ENCODE results near the gene MAPK12. TPM values are rescaled to one million over a fixed set of nuclear protein-coding genes. Genes with fewer than 3 reads are reported as not detected.
A peak's percentile ranks its signal among the peaks of the same experiment; 100 is the strongest.

Gene MAPK12
- total and polyA plus RNA-seq, 2 of the 8 experiments (the other 6 are each of a cell fraction or from before 2014, with no cell fraction given) = 17.3 to 20.3 TPM

DNA sequence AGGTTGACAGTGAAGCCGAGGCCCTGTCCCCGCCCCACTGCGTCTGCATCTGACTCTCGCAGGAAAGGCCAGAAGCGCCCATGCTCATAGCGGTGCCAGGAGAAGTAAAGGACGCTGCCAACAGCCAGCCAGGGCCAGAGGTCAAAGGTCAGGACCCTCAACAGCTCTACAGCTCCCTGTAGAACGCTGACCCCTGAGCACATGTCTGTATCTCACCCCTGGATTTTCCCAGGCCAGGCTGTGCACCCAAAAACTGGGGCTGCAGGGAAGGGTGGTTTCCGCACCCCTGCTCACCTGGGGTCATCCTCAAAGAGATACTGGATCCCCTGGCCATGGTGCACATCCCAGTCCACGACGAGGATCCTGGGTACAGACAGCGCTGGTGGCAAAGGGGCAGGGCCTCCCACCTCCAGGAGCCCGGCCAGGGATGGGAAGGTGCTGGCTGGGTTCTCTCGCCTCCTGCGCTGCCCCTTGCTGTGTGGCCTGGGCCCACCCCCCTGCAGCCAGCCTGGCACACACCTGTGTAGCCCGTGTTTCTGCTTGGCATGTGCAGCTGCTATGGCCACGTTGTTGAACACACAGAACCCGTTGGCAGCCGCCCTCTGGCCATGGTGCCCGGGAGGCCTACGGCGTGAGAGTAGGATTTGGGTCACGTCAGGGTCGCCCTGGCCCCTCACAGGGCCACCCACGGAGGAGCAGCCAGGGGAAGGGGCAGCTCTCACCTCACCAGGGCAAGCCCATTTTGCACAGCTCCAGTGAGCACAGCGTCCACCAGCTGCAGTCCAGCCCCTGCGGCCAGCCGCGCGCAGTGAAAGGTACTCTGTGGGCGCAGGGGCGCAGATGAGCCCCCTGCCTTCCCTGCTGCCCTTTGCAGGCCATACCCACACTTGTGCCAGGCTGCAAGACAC is 11.9 kb downstream of the MAPK12 start:
- POLR2A ChIA-PET (ENCODE audit: partially characterized antibody) = interaction anchor here (1.0 to 2.6 kb wide), 2 partner anchors 7 to 23 kb away, joined by 4 to 6 read pairs; no protein-coding TSS in a partner anchor
- peak overlapping the region; percentile 68 to 99 for H3K4me2 ChIP-seq (ENCODE audit: insufficient read depth in 1 of 2, low read depth in 2 of 2, low read length in 2 of 2)
- TF ChIP-seq E2F6 (IDR thresholded peaks at IDR 0.05) = no peak
- no peak for TF ChIP-seq NRF1 (IDR thresholded peaks at IDR 0.05; ENCODE audit: low read depth, low read length)
- TF ChIP-seq GABPA (IDR thresholded peaks at IDR 0.05; ENCODE audit: borderline replicate concordance, insufficient read depth, low read length) = no peak
- TF ChIP-seq PHF8 (conservative IDR thresholded peaks at IDR 0.05; ENCODE audit: low read depth, low read length) = no peak
- no peak for TF ChIP-seq TBP (IDR thresholded peaks at IDR 0.05; ENCODE audit: low read depth, low read length)
- TF ChIP-seq, protein P1, sequence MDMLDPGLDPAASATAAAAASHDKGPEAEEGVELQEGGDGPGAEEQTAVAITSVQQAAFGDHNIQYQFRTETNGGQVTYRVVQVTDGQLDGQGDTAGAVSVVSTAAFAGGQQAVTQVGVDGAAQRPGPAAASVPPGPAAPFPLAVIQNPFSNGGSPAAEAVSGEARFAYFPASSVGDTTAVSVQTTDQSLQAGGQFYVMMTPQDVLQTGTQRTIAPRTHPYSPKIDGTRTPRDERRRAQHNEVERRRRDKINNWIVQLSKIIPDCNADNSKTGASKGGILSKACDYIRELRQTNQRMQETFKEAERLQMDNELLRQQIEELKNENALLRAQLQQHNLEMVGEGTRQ (IDR thresholded peaks at IDR 0.05; ENCODE audit: low read length) = no peak
- no peak for TF ChIP-seq SIX5 (IDR thresholded peaks at IDR 0.05; ENCODE audit: low read depth, low read length)
- no peak for TF ChIP-seq RAD21 (IDR thresholded peaks at IDR 0.05 in 1 of 2, conservative IDR thresholded peaks at IDR 0.05 in 1 of 2; ENCODE audit: low read depth in 2 of 2, low read length in 2 of 2)

More for the DNA sequence above, 11.9 kb downstream of the MAPK12 start:
- Histone ChIP-seq H3K14ac (ENCODE audit: insufficient read length) (no peak overlapping the region), H3K23me2 (ENCODE audit: low read depth, low read length) (peaks cover 18% of the 10 kb centered on the region), H2BK5ac (ENCODE audit: low read depth, low read length) (no peak overlapping the region), H3K56ac (replicated peaks; ENCODE audit: insufficient read length, low read depth, low read length) (no peak overlapping the region), H3K79me2 (ENCODE audit: control insufficient read depth in 1 of 2, insufficient read depth in 2 of 2, low read length in 2 of 2) (0 out of 4 replicates have a peak, but pooled peaks cover 0 to 3% of the 10 kb centered on the region in 2 experiments), H2AK5ac (ENCODE audit: low read depth, low read length) (no peak overlapping the region), H2BK15ac (ENCODE audit: low read length) (0 out of 2 replicates have a peak overlapping the region, but pooled peaks have one; percentile 9), H2BK120ac (replicated peaks; ENCODE audit: low read depth, low read length) (no peak overlapping the region), H3K4me1 (replicated peaks in 1 of 4; ENCODE audit: control insufficient read depth in 3 of 4, insufficient read depth in 4 of 4, low read length in 3 of 4) (peaks cover 0 to 20% (median 16%) of the 10 kb centered on the region in 4 experiments; a peak in 6 of 7 replicates), H3K27me3 (replicated peaks in 1 of 4; ENCODE audit: control insufficient read depth in 3 of 4, extremely low read depth in 1 of 4, insufficient read depth in 3 of 4, low read length in 3 of 4) (no peaks in the 10 kb centered on the region), H3K9ac (replicated peaks in 1 of 4; ENCODE audit: extremely low read depth in 1 of 4, low read depth in 3 of 4, low read length in 3 of 4) (peak overlapping the region in 2 of 4 experiments; percentile 14 to 42; a peak in 2 of 7 replicates), H3K23ac (ENCODE audit: insufficient read length) (no peak overlapping the region), H3K4me3 (ENCODE audit: extremely low read depth in 1 of 4, insufficient read depth in 2 of 4, low read depth in 3 of 4, low read length in 4 of 4) (peak overlapping the region in 1 of 4 experiments; percentile 80; a peak in 1 of 8 replicates), H4K8ac (ENCODE audit: extremely low read depth, insufficient read depth, low read length) (no peak overlapping the region; the same call in 1 of the 2 replicates), H3K36me3 (ENCODE audit: control insufficient read depth in 2 of 4, insufficient read depth in 4 of 4, low read length in 3 of 4) (no peaks in the 10 kb centered on the region), H4K20me1 (replicated peaks in 1 of 2; ENCODE audit: control insufficient read depth in 1 of 2, insufficient read depth in 2 of 2, low read length in 2 of 2) (peaks cover 0 to 16% of the 10 kb centered on the region in 2 experiments), H3K27ac (ENCODE audit: low read depth, low read length) (no peak overlapping the region), H3K18ac (ENCODE audit: extremely low read depth, low read length) (no peak overlapping the region), H3K9me3 (ENCODE audit: insufficient read depth in 2 of 2, low read depth in 1 of 2, low read length in 1 of 2) (no peaks in the 10 kb centered on the region), H2BK20ac (ENCODE audit: low read length) (no peak overlapping the region), H2BK12ac (ENCODE audit: low read depth, low read length) (no peak overlapping the region), H4K5ac (ENCODE audit: insufficient read length, low read depth, low read length) (no peak overlapping the region), H4K91ac (replicated peaks; ENCODE audit: insufficient read length, low read length) (no peak overlapping the region), H2AFZ (ENCODE audit: low read length) (no peak overlapping the region), H3K4ac (replicated peaks; ENCODE audit: insufficient read length, low read depth, low read length) (no peak overlapping the region), H3K79me1 (ENCODE audit: low read depth, low read length) (peaks cover 6% of the 10 kb centered on the region; the same call in 1 of the 2 replicates)
- DNase-seq (ENCODE audit: low read depth in 1 of 2, low spot score in 2 of 2) (no peak), FAIRE-seq (no peak)
- CTCF ChIA-PET (ENCODE audit: partially characterized antibody) = interaction anchor here (0.6 to 3.7 kb wide), 12 partner anchors 8 to 320 kb away, joined by 3 to 30 read pairs (median 3); no protein-coding TSS in a partner anchor
- WGBS, 2 experiments (ENCODE audit: extremely low coverage in 1 of 2, insufficient coverage in 1 of 2, insufficient read length in 1 of 2, insufficient replicate concordance in 2 of 2, low coverage in 1 of 2, low lambda C conversion rate in 2 of 2, missing lambda C conversion rate in 1 of 2) = 88% methylated on average over 28 of the region's 32 CpGs; no CpG with 5 or more reads in 1 of the 2 experiments

Measured in H1 (cell line).